HG02973 (cell line): ENCODE measurements around the gene CASZ1.

Experiments
- ATAC-seq: cut with Tn5 transposase; IDR thresholded peaks from one replicate; pipeline ENCODE4 v1.9.1; 2021; ENCODE audit warnings: moderate library complexity; ENCODE audit not compliant: unreplicated experiment

CASZ1 gene, protein sequence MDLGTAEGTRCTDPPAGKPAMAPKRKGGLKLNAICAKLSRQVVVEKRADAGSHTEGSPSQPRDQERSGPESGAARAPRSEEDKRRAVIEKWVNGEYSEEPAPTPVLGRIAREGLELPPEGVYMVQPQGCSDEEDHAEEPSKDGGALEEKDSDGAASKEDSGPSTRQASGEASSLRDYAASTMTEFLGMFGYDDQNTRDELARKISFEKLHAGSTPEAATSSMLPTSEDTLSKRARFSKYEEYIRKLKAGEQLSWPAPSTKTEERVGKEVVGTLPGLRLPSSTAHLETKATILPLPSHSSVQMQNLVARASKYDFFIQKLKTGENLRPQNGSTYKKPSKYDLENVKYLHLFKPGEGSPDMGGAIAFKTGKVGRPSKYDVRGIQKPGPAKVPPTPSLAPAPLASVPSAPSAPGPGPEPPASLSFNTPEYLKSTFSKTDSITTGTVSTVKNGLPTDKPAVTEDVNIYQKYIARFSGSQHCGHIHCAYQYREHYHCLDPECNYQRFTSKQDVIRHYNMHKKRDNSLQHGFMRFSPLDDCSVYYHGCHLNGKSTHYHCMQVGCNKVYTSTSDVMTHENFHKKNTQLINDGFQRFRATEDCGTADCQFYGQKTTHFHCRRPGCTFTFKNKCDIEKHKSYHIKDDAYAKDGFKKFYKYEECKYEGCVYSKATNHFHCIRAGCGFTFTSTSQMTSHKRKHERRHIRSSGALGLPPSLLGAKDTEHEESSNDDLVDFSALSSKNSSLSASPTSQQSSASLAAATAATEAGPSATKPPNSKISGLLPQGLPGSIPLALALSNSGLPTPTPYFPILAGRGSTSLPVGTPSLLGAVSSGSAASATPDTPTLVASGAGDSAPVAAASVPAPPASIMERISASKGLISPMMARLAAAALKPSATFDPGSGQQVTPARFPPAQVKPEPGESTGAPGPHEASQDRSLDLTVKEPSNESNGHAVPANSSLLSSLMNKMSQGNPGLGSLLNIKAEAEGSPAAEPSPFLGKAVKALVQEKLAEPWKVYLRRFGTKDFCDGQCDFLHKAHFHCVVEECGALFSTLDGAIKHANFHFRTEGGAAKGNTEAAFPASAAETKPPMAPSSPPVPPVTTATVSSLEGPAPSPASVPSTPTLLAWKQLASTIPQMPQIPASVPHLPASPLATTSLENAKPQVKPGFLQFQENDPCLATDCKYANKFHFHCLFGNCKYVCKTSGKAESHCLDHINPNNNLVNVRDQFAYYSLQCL (N-terminal part only)

DNA sequence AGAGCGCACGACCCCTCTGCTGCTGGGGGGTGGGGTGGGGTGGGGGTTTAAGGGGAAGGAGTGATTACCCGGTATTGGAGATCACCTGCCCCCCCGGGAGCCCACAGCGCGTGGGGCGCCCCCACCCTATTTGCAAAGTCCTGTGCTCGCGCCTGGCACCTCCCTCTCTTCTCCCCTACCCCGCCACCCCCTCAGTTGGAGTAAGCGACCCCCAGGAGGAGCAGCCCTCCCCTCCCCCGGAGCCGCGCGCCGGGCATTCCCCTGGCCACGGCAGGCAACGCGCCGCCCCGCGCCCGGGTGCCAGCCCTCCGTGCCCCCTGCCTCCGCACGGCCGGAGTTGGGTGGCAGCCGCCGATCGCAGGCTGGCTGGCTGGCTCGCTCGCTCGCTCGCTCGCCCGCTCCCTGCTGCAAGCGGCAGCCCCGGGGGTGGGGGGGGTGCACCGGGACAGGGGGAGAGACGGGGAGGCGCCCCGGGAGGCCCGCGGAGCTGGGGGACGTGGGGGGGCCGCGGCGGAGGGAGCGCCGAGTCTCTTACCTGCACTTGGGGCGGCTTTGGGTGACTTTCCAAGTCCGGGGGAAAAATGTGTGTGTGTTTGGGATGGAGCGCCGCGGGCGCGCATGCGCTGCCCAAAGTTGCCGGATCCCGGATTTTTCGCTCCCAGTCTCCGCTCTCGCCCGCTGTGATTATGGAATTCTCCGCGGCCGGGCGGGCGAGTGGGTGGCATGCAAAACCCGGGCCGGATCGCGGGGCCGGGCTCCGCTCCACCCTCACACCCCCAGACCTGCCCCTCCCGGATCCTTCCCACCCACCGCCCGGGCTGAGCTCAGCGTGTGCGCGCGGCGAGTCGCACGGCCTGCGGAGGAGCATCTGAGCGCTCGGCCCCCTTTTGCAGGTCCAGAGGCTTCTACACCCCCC lies at the start of gene CASZ1:
CASZ1 (minus strand) TSS at position 618 of the 916 bp plus-strand sequence. CDS start 102,757 bp downstream, outside the sequence.
- no peak for ATAC-seq

DNA sequence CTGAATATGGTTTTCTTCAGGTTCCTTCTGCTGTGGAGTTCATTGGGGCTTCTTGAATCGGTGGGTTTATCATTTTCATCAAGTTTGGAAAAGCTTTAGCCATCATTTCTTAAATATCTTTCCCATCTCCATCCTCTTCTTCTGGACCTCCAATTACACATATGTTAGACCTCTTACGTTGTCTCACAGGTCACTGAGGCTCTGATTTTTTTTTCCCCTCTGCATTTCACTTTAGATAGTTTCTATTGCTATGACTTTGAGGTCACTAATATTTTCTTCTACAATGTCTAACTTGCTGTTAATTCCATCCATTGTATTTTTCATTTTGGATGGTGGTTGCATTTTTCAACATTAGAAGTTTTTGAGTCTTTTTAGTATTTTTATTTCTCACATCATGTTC lies 47.3 kb upstream of the CASZ1 start:
- no peak for ATAC-seq

DNA sequence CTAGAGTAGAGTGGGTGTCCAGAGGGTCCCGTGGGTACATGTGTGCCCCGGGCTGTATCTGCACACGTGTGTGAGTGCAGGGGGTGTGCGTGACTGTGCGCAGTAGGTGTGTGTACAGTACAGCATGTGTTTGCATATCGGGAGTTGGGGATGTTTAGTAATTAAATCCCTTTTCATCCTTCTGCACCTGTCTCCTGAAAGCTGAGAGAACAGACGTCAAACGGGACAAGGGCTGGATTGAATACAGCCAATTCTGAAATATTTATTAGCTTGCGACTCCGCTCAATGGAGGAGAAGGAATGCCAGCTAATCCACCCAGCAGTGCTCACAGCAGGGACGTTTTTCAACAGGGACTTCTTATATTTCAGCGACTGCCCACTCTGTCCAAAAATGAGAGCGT lies 44.7 kb upstream of the CASZ1 start:
- ATAC-seq = no peak

DNA sequence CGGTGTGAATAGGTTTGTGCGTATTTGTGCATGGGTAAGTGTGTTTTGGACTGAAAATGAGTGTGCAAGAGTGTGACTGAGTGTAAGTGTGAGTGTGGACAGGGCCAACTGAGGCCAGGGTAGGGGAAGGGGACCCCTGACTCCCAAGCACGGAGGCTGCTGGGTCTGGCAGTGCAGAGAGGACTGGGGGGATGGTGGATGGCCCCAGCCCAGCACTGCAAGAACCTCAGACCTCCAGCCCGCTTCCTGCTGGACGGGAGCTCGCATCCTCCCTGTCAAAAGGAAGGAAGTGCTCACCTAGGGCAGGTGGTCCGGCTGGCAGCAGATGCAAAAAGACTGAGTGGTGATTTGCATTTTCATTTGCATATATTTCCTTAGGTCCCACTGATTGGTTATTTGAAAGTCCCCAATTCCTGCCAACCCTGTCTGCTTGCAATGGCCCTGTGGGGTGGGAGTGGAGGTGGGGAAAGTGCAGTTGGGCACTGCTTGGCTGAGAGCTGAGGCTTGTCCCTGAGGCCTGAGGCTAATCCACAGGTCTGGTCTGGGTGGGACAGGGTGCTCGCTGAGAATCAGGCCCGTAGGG lies 42.8 kb upstream of the CASZ1 start:
- ATAC-seq = no peak

DNA sequence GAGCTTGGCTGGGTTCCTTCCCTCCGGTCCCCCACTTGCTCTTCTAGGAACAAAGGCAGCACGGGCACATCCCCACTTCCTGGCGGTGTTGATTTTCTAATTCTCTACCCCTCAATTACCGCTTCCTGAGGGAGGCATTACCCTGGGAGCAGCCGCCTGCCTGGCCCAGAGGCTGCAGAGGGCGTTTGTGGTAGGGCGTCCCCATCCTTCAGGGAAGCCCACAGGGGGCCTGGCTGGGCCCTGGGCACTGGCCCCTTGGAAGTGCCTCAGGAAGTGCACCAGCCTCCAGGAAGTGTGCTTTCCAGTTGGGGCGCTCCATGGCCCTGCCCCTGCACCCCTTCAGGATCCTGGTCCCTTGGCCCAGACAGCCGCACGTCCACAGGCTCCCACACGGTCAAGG lies 42.1 kb upstream of the CASZ1 start:
- ATAC-seq = no peak

DNA sequence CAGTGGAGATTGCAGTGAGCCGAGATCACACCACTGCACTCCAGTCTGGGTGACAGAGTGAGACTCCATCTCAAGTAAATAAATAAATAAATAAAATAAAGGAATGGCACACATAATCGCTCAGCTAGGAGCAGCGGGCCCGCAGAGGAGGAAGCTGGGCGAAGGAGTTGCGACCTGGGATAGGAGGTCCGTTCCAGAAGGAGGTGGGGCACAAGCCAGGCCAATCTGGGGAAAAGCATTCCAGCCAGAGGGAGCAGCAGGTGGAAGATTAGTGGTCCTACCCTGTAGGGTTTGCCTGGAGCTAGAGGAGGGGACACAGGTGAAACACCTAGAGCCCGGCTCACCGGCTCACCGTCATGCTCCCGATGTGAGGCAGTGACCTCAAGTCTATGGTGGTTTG lies 40.3 kb upstream of the CASZ1 start:
- no peak for ATAC-seq

DNA sequence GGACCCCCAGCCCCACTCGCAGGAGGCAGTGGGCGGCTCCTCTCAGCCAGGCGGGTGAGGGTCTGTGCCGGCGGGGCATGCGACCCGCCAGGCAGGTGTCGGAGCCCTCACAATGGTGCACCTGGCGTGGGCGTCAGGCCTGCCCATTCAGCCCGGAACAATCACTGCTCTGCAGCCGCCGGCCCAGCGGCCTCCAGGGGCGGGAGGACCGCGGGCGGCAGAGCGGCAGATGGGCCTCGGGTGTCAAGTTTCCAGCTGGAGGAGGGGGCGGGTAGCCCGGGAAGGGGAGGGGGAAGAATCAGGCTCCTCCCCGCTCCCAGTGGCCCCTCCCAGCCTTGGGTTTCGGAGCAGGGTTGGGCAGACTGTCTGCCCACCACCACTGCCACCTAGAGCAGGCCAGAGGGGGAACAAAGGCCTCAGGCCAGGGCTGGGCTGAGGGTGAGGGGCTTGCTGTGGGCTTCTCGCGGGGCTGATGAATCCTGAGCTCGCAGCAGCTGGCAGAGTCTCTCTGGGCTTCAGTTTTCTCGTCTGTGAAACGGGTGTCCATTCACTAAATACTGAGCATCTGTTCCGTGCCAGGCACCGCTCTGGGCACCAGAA lies 39.5 kb upstream of the CASZ1 start:
- no peak for ATAC-seq

DNA sequence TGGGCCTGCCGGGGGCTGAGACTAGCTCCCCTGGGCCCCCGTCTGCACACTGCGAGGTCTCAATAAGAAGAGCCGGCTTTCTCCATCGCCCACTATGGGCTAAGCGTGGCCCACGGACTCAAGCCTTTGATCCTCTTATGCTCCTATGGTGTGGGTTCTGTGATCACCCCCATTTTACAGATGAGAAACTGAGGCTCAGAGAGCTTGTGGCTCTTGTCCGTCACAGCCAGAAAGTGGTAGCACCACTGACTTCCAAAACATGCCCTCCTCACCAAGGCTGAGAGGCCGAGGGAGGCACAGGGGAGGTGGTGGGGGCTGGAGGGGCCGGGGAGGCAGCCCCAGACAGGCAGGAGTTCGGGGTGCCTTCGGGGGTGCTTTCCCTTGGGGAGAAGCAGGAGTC lies 39.0 kb upstream of the CASZ1 start:
- no peak for ATAC-seq

DNA sequence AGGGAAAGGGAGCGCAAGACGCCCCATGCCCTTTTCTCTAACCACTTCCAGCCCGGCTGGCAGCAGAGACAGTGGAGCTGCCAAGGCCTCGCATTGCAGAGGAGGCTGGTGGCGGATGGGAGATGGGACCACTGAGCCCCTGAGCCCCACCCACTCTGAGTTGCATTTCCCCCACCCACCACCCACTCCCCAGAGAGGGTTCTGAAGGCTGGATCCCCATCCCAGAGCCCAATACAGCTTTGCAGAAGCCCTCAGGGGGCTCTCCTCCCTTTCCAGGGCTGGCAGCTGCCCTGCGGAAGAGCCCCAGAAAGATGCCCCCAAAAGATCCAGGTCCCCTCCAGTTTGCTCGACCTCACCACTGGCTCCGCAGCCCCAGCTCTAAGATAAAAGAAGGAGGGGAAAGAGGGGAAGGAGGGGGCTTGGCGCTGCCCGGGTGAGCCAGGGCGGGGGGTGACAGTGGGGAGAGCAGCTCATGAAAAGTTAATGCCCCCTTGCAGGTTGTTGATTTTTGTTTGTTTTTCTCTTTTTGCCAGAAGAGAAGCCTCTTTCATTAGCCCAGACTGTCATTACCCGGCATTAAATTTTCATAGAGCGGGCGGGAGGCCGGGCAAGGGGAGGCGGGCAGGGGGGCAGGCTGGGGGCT lies 38.4 kb upstream of the CASZ1 start:
- ATAC-seq = no peak

DNA sequence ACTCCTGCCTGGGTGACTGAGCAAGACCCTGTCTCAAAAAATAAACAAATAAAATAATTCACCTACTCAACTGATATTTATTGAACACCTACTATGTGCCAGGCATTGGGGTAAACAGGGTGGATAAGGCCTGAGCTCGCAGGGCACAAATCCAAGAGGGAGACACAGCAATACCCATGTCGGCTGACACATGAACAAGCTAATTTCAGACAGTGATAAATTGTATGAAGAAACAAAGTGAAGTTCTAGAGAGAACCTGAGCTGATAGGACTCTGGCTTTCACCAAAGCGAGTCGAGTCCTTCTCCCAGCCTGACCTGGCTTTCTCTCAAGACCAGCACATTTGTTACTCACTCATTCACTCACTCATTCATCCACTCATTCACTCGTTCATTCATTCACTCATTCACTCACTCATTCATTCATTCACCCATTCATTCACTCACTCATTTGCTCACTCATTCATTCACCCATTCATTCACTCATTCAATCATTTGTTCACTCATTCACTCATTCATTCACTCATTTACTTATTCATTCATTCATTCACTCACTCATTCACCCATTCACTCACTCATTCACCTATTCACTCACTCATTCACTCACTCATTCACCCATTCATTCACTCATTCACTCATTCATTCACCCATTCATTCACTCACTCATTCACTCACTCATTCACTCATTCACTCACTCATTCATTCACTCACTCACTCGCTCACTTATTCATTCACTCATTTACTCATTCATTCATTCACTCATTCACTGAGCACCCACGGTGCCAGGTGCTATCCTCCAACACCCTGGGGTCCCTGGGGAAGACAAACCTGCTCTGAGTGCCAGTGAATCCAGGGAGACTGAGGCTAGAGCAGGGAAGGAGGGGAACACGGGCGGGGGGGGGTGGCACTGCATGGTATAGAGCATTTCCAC lies 37.4 kb upstream of the CASZ1 start:
- ATAC-seq = no peak

DNA sequence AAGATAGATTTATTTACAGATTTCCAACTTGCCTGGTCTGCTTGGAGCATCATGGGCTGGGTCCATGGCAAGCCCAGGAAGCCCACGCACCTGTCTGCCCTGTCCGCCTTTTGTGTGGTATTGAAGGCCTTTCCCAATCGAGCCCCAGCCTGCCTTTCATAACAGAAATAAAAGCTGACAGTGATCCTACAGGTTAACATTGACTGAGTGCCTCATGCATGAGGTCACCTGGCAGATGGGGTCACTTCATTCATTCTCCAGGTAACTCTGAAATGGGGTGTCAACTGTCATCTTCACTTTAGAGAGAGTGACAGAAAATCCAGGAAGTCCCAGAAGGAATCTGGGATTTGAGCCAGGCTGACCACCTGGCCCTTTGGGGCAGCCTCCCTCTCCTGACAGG lies 36.3 kb upstream of the CASZ1 start:
- ATAC-seq = no peak

DNA sequence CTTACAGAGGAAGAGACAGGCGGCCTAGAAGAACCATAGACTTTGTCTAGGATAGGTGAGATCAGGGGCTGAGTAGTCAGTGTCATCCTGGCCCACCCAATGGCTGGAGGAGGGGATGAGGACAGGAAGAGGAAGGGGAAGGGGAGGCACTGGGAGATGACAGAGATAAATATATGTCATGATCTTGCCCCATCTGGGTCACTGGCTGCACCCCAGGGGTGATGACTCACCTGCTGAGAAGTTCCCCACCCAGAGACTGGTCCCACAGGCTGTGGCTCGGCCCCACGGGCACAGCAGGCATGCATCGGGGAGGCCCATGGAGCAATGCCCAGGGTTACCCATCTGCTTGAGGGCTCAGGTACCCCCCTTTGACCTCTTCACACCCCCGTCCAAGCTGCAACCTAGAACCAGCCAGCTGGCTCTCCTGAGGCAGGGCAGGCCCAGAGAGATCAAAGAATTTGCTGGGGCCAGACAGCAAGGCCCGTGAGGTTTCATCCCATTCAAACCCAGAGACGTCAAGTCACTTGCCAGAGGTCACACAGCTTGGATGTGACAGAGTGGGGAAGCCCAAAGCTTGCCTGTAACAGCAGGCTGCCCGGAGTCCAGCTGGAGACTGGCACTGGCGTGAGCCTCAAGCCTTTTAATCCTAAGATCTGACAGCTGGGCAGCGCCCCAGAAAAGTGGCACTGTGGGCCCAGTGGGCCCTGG lies 34.7 kb upstream of the CASZ1 start:
- ATAC-seq = no peak

DNA sequence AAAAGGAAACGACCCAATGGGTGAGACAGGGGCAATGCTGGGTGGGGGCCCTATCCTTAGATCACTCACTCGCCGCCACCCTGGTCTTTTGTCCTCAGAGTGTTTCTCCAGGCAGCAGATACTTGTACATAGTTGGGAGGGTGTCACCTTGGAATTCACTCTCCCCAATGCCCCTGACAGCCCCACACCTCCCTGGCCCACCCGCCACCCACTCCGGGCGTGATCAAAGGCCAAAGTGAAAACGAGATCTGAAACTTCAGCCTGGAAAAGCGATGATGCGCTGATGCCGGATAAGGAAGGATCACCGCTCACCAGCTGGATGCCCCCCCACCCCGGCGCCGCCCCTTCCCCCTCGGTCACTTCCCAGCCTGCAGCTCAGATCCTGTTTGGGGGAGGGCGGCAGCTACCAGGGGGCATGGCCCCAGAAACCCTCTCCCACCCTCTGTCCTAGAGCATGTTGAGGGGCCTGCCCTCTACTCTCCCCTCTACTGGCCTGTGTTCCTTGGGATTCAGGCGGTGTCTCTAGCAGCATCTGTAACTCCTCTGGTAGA lies 33.6 kb upstream of the CASZ1 start:
- ATAC-seq = no peak

DNA sequence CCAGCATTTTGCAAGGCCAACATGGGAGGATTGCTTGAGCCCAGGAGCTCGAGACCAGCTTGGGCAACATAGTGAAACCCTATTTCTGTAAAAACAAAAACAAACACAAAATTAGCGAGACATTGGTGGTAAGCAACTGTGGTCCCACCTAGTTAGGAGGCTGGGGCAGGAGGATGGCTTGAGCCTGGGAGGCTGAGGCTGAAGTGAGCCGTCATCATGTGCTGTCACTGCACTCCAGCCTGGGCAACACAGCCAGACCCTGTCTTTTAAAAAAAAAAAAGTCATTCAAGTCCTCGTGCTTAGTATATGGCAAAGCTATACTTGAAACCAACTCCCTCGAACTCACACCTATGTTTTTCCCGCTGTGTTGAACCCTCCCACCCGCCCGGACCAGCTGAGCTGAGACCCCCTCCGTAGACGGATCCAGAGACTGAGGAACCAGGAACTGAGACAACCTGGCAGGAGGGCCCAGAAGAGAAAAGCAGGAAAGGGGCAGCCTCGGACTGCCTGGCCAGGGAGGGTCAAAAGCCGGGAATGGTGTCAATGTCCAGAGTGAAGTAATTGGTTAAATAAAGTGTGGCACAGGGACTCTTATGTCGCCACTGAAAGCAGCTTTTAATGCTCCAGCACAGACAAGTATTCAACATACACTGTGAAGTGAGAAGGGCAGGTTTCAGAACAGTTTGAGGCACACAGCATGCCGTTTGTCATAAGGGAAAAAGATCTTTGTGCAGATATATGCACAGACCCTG lies 32.8 kb upstream of the CASZ1 start:
- no peak for ATAC-seq

DNA sequence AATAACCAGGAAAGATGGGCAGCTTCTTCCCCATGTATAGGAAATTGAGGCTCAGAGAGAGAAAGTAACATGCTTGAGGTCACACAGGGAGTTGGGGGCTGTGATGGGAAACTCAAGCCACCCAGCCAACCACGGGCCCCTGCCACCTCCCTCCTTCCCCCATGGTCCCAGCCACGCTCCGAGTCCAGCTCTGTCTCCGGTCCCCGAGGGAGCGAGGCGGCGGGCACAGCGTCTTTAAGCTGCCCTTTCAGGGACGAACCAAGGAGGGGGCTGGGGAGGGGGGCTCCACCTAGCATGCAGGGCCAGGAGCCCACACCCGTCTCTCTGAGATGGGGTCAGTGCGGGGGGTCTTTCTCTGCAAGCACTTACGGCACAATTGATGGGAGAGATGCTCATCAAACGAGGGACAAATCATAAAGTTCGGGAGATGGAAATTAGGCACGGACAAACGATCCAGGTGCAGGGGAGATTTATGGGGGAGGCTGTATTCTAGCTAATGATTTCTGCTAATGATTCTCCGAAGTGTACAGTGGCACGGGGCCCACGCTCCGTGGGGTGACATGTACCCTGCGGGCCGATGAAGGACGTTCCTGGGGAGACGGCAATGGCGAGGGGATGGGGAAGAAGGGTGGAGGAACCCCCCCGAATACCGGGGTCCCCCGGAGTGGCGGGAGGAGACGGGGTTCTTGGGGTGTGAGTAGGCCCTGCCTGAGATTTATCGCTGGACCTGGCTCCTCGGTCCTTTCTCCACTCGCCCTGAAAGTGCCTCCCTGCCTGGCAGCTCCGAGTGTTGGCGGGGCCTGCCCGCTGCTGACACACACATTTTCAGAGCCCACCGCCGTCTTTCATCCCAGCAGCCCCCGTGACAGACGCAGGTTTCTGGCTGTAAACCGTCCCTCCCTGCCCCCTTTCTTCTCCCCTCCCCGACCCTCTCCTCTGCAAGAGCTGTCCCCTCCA lies 31.2 kb upstream of the CASZ1 start:
- no peak for ATAC-seq
